Measurements from ENCODE around the gene XPA.
A peak's percentile ranks its signal among the peaks of the same experiment; 100 is the strongest.

- TF ChIP-seq CTCF (IDR thresholded peaks at IDR 0.05), result 0 out of 3 replicates have a peak, but pooled peaks have one; percentile 9
- TF ChIP-seq MYC (IDR thresholded peaks at IDR 0.05; ENCODE audit: borderline replicate concordance, low read length), result no peak
- no peak for TF ChIP-seq KDM1A (IDR thresholded peaks at IDR 0.05; ENCODE audit: low read depth)
- TF ChIP-seq MAFK (IDR thresholded peaks at IDR 0.05; ENCODE audit: partially characterized antibody), result no peak
- TF ChIP-seq EP300 (IDR thresholded peaks at IDR 0.05), result no peak
- TF ChIP-seq ZFP36 (IDR thresholded peaks at IDR 0.05; ENCODE audit: borderline replicate concordance, partially characterized antibody), result no peak
- TF ChIP-seq POLR2A (IDR thresholded peaks at IDR 0.05; ENCODE audit: low read length), result no peak
Measured at GRCh38 chr9:97633859-97634490, 63.2 kb downstream of the XPA start.
